Activated CD4-positive, CD25-positive, alpha-beta regulatory T cell treated with anti-CD3 and anti-CD28 coated beads, Interleukin-2, amount 50 U/mL, for 16 hours (primary cell): ENCODE data around the gene SLC36A1.

Source experiments
- DNase-seq: peaks from one replicate; pipeline ENCODE4 v3.0.0-alpha.2; 2020; ENCODE audit warnings: low read depth, low spot score

Gene SLC36A1

DNA sequence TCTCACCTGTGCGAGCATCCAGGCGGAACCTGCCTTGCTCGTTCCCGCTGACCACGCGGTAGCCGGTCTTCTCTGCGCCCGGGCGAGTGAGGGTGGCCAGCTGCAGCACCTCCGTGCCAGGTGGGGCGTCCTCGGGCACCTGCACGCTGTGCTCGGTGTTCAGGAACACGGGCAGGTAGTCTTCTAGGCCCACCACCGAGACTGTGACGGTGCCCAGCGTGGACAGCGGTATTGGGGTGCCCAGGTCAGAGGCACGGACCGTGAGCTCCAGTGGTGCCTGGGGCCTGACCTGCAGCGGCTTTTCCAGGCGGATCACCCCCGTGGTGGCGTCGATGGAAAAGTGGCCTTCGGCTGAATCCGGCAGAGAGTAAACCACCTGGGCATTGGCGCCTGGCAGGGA, 84.2 kb downstream of the SLC36A1 start:
- no peak for DNase-seq

DNA sequence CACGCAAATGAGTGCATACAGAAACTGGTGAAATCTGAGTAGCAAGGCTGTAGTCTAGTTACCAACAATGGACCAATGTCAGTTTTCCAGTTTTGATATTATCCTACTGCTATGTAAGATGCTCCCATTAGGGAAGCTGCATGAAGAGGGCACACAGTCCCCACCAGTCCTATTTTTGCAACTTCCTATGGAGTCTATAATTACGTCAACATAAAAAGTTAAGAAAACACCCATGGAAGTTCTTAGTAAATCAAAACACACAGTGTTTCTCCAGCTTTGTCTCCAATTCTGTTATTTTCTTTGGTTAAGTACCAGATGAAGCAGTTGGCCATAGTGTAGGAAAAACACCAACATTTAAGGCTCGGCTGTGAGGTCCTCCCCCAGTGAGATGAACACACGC, 85.0 kb downstream of the SLC36A1 start:
- DNase-seq: no peak

DNA sequence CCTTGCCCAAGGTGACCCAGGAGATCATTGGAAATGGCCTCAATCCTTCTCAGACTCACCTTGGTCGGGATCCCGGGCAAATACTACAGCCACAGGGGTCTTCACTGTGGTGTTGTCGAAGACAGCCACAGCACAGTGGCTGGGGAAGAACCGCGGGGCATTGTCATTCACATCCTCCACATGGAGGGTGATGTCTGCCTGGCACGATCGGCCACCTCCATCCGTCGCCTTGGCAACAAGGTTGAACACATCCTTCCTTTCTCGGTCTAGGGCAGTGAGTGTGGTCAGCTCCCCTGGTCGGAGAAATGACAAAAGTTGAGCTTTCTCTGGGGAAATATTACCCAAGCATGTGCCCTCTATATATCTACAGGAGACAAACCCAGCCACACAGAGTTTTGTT, 86.9 kb downstream of the SLC36A1 start:
- no peak for DNase-seq

DNA sequence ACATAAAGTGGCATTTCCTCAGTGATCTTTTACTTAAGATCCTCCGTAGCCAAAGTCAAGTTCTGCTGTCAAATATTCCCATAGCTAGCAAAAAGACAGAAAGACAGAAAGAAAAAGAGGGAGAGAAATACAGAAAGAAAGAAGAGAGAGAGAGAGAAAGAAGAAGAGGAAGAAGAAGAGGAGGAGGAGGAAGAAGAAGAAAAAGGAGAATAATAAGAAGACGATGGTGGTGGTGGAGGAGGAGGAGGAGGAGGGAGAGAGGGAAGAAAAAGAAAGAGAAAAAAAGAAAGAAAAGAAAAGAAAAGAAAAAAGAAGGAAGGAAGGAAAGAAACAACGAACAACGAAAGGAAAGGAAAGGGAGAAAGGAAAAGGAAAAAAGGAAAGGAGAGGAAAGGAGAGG, 89.6 kb downstream of the SLC36A1 start:
- DNase-seq: no peak

DNA sequence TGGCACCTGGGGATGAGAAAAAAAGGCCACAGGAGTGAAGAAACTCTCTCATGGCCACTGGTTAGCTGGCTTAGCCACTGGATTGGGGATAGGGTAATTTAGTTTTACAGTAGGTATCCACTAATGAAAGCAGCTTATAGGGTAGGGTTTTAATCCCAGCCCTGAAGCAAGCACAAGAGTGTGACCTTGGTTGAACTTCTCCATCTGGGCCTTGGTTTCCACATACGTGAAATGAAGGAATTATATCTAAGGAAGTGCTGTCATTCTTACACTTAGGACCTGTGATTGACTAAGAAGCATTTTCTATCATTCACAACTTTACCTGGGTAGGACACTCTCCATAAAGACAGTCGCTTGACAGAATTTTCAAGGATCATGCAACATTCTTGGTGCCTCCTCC, 94.2 kb downstream of the SLC36A1 start:
- DNase-seq: no peak
